Measurements from ENCODE around the gene KRT12. TPM values are rescaled to one million over a fixed set of nuclear protein-coding genes. Genes with fewer than 3 reads are reported as not detected.

The KRT12 gene
- total and polyA plus RNA-seq, 2 of the 4 experiments (the other 2 are of a cell fraction) = not detected

DNA sequence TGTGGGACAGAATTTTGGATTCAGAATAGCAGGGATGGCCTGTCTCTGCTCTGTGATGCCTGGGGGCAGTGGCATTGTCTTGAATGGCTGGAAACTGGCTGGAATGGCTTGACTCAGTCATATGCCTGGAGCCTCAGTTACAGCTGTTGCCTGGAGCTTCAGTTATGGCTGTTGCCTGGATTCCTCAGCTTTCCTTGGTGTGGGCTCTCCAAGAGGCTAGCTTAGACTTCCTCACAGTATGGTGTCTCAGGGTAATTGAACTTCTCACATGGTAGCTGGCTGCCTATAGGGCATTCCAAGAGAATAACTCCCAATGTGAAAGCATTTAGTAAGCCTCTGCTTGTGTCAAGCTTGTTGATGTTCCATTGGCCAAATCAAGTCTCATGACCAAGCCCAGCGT lies 49.3 kb upstream of the KRT12 start:
- CTCF ChIA-PET = interaction anchor here (0.6 to 1.5 kb wide), 2 partner anchors 29 to 747 kb away, joined by 3 to 6 read pairs; no protein-coding TSS in a partner anchor
- WGBS, 2 experiments (ENCODE audit: extremely low coverage in 2 of 2, insufficient read length in 1 of 2) = no CpG with 5 or more reads among the region's 1 CpG
- Histone ChIP-seq H3K36me3 (ENCODE audit: control insufficient read depth, insufficient read depth, low read length) (no peaks in the 10 kb centered on the region), H3K9me3 (ENCODE audit: control insufficient read depth, insufficient read depth, low read length) (no peaks in the 10 kb centered on the region), H2AK9ac (replicated peaks; ENCODE audit: low read depth, low read length, poor library complexity) (peak overlapping the region; percentile 86), H3K27ac (ENCODE audit: insufficient read depth, low read length) (peak overlapping the region; percentile 60), H3K9me1 (ENCODE audit: insufficient read depth, low read length) (peaks cover 15% of the 10 kb centered on the region; the same call in 1 of the 2 replicates), H3K27me3 (ENCODE audit: control insufficient read depth, insufficient read depth, low read length) (no peaks in the 10 kb centered on the region), H3K56ac (ENCODE audit: extremely low read depth, insufficient read depth, low read length) (peak overlapping the region; percentile 79), H4K91ac (ENCODE audit: insufficient read depth, low read depth, low read length) (peak overlapping the region; percentile 99), H2BK5ac (ENCODE audit: low read depth, low read length, poor library complexity, severe bottlenecking) (peak overlapping the region; percentile 100), H3K4me2 (ENCODE audit: low read depth, low read length) (no peak overlapping the region), H3K4me3 (ENCODE audit: insufficient read depth, low read depth, low read length) (no peak overlapping the region), H2BK15ac (ENCODE audit: low read depth, low read length) (peak overlapping the region; percentile 84), H2AFZ (replicated peaks; ENCODE audit: low read length, poor library complexity) (peak overlapping the region; percentile 47), H3K14ac (replicated peaks; ENCODE audit: low read depth, low read length) (peak overlapping the region; percentile 95), H3K9ac (ENCODE audit: low read depth, low read length) (no peak overlapping the region), H3K4ac (ENCODE audit: low read depth, low read length) (peak overlapping the region; percentile 98), H4K8ac (ENCODE audit: low read depth in 2 of 2, low read length in 2 of 2) (peak overlapping the region; percentile 69 to 99), H3K18ac (ENCODE audit: low read depth, low read length) (peak overlapping the region; percentile 99), H4K20me1 (ENCODE audit: insufficient read depth, low read length) (no peaks in the 10 kb centered on the region), H2BK120ac (ENCODE audit: low read depth, low read length) (peak overlapping the region; percentile 98), H3K4me1 (ENCODE audit: control insufficient read depth, insufficient read depth, low read length) (peaks cover 6% of the 10 kb centered on the region), H3K23ac (ENCODE audit: low read depth, low read length) (peak overlapping the region; percentile 97; the same call in 1 of the 2 replicates), H4K5ac (ENCODE audit: low read depth, low read length) (peak overlapping the region; percentile 98), H2BK20ac (ENCODE audit: low read depth, low read length) (peak overlapping the region; percentile 100), H2AK5ac (ENCODE audit: low read depth, low read length) (peak overlapping the region; percentile 72), H3K79me1 (ENCODE audit: low read depth in 1 of 2, low read length in 2 of 2) (no peaks in the 10 kb centered on the region)
- POLR2A ChIA-PET (ENCODE audit: unreplicated experiment) = interaction anchor here (0.6 kb wide), 1 partner anchor 270 kb away, joined by 3 read pairs; no protein-coding TSS in a partner anchor
- ATAC-seq (ENCODE audit: low read depth) (no peak), DNase-seq (no peak)
- in situ Hi-C loops (cut with MboI; ENCODE audit: low sequenced_read_pairs) = no loop called here
- dilution Hi-C loops (cut with HindIII; ENCODE audit: low sequenced_read_pairs, unreplicated experiment) = no loop called here
- TF ChIP-seq ELK1 (IDR thresholded peaks at IDR 0.05; ENCODE audit: borderline replicate concordance, low read depth, low read length) (no peak), BHLHE40 (IDR thresholded peaks at IDR 0.05; ENCODE audit: low read depth, low read length) (no peak), RCOR1 (IDR thresholded peaks at IDR 0.05; ENCODE audit: insufficient replicate concordance, low read length) (no peak), POLR2A (IDR thresholded peaks at IDR 0.05; ENCODE audit: low read depth, low read length) (no peak), MAZ (IDR thresholded peaks at IDR 0.05; ENCODE audit: borderline replicate concordance, low read depth, low read length) (no peak)
- intact Hi-C loops (cut with micrococcal nuclease) = no loop called here
- BruUV-seq (replicated peaks) = no TSS peak

Data from IMR-90 (cell line).